Measurements from ENCODE around the gene SDK1. TPM values are rescaled to one million over a fixed set of nuclear protein-coding genes. Genes with fewer than 3 reads are reported as not detected.

The SDK1 gene
- total and polyA plus RNA-seq, 4 donors: 0.12 to 0.47 (median 0.36) TPM

GRCh38 chr7:3688842-3689241 is 387.8 kb downstream of the SDK1 start:
- TF ChIP-seq ATF3 (IDR thresholded peaks at IDR 0.05): no peak
- no peaks in the 10 kb centered on the region for H3K4me1 ChIP-seq (ENCODE audit: control insufficient read depth in 4 of 4, insufficient read depth in 4 of 4, low read length in 3 of 4)
- H3K9me3 ChIP-seq (ENCODE audit: control insufficient read depth in 4 of 4, low read length in 3 of 4): peaks cover 0 to 7% (median 4%) of the 10 kb centered on the region in 4 donors
- WGBS: 93% methylated on average over 3 of the region's 3 CpGs
- no peak for DNase-seq (ENCODE audit: low spot score)
- no peak overlapping the region for H3K27ac ChIP-seq (ENCODE audit: low read depth in 1 of 2, low read length in 2 of 2)
- peak overlapping the region in 1 of 3 donors; percentile 29 for H3K4me3 ChIP-seq (ENCODE audit: low read depth in 1 of 3, low read length in 3 of 3)
- no peak overlapping the region for H3K9ac ChIP-seq (ENCODE audit: low read depth in 1 of 2, low read length in 2 of 2)
- no peaks in the 10 kb centered on the region for H3K36me3 ChIP-seq (ENCODE audit: control insufficient read depth in 4 of 4, insufficient read depth in 3 of 4, low read depth in 1 of 4, low read length in 3 of 4)
- H3K27me3 ChIP-seq (ENCODE audit: control insufficient read depth in 4 of 4, insufficient read depth in 4 of 4, low read length in 3 of 4): no peaks in the 10 kb centered on the region

GRCh38 chr7:3691478-3692158 is 390.6 kb downstream of the SDK1 start:
- H3K4me1 ChIP-seq (ENCODE audit: control insufficient read depth in 4 of 4, insufficient read depth in 4 of 4, low read length in 3 of 4): no peaks in the 10 kb centered on the region
- H3K9me3 ChIP-seq (ENCODE audit: control insufficient read depth in 4 of 4, low read length in 3 of 4): peaks cover 0 to 7% (median 4%) of the 10 kb centered on the region in 4 donors
- no peak overlapping the region for H3K27ac ChIP-seq (ENCODE audit: low read depth in 1 of 2, low read length in 2 of 2)
- DNase-seq (ENCODE audit: low spot score): no peak
- no peaks in the 10 kb centered on the region for H3K36me3 ChIP-seq (ENCODE audit: control insufficient read depth in 4 of 4, insufficient read depth in 3 of 4, low read depth in 1 of 4, low read length in 3 of 4)
- H3K27me3 ChIP-seq (ENCODE audit: control insufficient read depth in 4 of 4, insufficient read depth in 4 of 4, low read length in 3 of 4): no peaks in the 10 kb centered on the region
- H3K4me3 ChIP-seq (ENCODE audit: low read depth in 1 of 3, low read length in 3 of 3): no peak overlapping the region
- TF ChIP-seq RXRA (IDR thresholded peaks at IDR 0.05): no peak
- no peak for TF ChIP-seq CTCF (IDR thresholded peaks at IDR 0.05; ENCODE audit: low read depth, low read length, missing input control)
- no peak for TF ChIP-seq FOXA2 (IDR thresholded peaks at IDR 0.05)
- no peak for TF ChIP-seq HNF4A (conservative IDR thresholded peaks at IDR 0.05)
- no peak for TF ChIP-seq EGR1 (IDR thresholded peaks at IDR 0.05; ENCODE audit: low read depth in 2 of 2)
- TF ChIP-seq RAD21 (IDR thresholded peaks at IDR 0.05): no peak
- no peak for TF ChIP-seq HNF4G (IDR thresholded peaks at IDR 0.05)
- no peak for TF ChIP-seq FOXA1 (IDR thresholded peaks at IDR 0.05)
- no peak for TF ChIP-seq TAF1 (conservative IDR thresholded peaks at IDR 0.05)
- 49% methylated on average over 5 of the region's 5 CpGs for WGBS
- H3K9ac ChIP-seq (ENCODE audit: low read depth in 1 of 2, low read length in 2 of 2): no peak overlapping the region

- Histone ChIP-seq H3K27me3 (ENCODE audit: control insufficient read depth in 4 of 4, insufficient read depth in 4 of 4, low read length in 3 of 4) (no peaks in the 10 kb centered on the region), H3K4me1 (ENCODE audit: control insufficient read depth in 4 of 4, insufficient read depth in 4 of 4, low read length in 3 of 4) (no peaks in the 10 kb centered on the region), H3K27ac (ENCODE audit: low read depth in 1 of 2, low read length in 2 of 2) (no peak overlapping the region), H3K36me3 (ENCODE audit: control insufficient read depth in 4 of 4, insufficient read depth in 3 of 4, low read depth in 1 of 4, low read length in 3 of 4) (no peaks in the 10 kb centered on the region), H3K9ac (ENCODE audit: low read depth in 1 of 2, low read length in 2 of 2) (no peak overlapping the region), H3K9me3 (ENCODE audit: control insufficient read depth in 4 of 4, low read length in 3 of 4) (no peaks in the 10 kb centered on the region), H3K4me3 (ENCODE audit: low read depth in 1 of 3, low read length in 3 of 3) (no peak overlapping the region)
- WGBS: 84% methylated on average over 6 of the region's 6 CpGs
- DNase-seq (ENCODE audit: low spot score): no peak
- TF ChIP-seq FOXA1 (IDR thresholded peaks at IDR 0.05) (no peak), RAD21 (IDR thresholded peaks at IDR 0.05) (peak; percentile 28 to 36)
Measured at GRCh38 chr7:3695602-3696001, 394.6 kb downstream of the SDK1 start.

- H3K27me3 ChIP-seq (ENCODE audit: control insufficient read depth in 4 of 4, insufficient read depth in 4 of 4, low read length in 3 of 4): no peaks in the 10 kb centered on the region
- 67% methylated on average over 4 of the region's 4 CpGs for WGBS
- TF ChIP-seq RAD21 (IDR thresholded peaks at IDR 0.05) (no peak), YY1 (IDR thresholded peaks at IDR 0.05) (no peak), TAF1 (conservative IDR thresholded peaks at IDR 0.05) (no peak), RXRA (IDR thresholded peaks at IDR 0.05) (no peak), GABPA (IDR thresholded peaks at IDR 0.05 in 1 of 2, conservative IDR thresholded peaks at IDR 0.05 in 1 of 2) (no peak), EGR1 (IDR thresholded peaks at IDR 0.05; ENCODE audit: low read depth in 2 of 2) (no peak), ZBTB33 (IDR thresholded peaks at IDR 0.05) (no peak), SP1 (IDR thresholded peaks at IDR 0.05) (no peak), HNF4G (IDR thresholded peaks at IDR 0.05) (no peak), MAX (IDR thresholded peaks at IDR 0.05) (no peak), CTCF (IDR thresholded peaks at IDR 0.05; ENCODE audit: low read depth, low read length, missing input control) (no peak)
Measured at GRCh38 chr7:3696113-3696512, 395.1 kb downstream of the SDK1 start.

More at GRCh38 chr7:3696113-3696512, 395.1 kb downstream of the SDK1 start:
- DNase-seq (ENCODE audit: low spot score): no peak
- Histone ChIP-seq H3K9me3 (ENCODE audit: control insufficient read depth in 4 of 4, low read length in 3 of 4) (no peaks in the 10 kb centered on the region), H3K27ac (ENCODE audit: low read depth in 1 of 2, low read length in 2 of 2) (no peak overlapping the region), H3K9ac (ENCODE audit: low read depth in 1 of 2, low read length in 2 of 2) (no peak overlapping the region), H3K4me3 (ENCODE audit: low read depth in 1 of 3, low read length in 3 of 3) (no peak overlapping the region), H3K4me1 (ENCODE audit: control insufficient read depth in 4 of 4, insufficient read depth in 4 of 4, low read length in 3 of 4) (no peaks in the 10 kb centered on the region), H3K36me3 (ENCODE audit: control insufficient read depth in 4 of 4, insufficient read depth in 3 of 4, low read depth in 1 of 4, low read length in 3 of 4) (no peaks in the 10 kb centered on the region)

Data from liver (tissue), 9 donors.